CD8-positive, alpha-beta memory T cell (primary cell): ENCODE measurements around the gene LILRA6. TPM values are rescaled to one million over a fixed set of nuclear protein-coding genes. Genes with fewer than 3 reads are reported as not detected.
A peak's percentile ranks its signal among the peaks of the same experiment; 100 is the strongest.

Source experiments
- CTCF ChIA-PET: fragments of 350-600 bp; sonication (Branson Sonifier 250); formaldehyde crosslinking; loops from one replicate; lab custom pipeline; 2021; ENCODE audit warnings: antibody characterized with exemption; lab: Charles Lee
- POLR2A ChIA-PET: fragments of 350-600 bp; sonication (Branson Sonifier 250); formaldehyde crosslinking; loops from one replicate; lab custom pipeline; 2021; ENCODE audit warnings: antibody characterized with exemption; lab: Charles Lee
- DNase-seq, 5 donors: peaks; one replicate each; pipeline versions ENCODE4 v3.0.0 to v3.0.0-alpha.2; 2020 to 2022; ENCODE audit warnings: mixed read lengths in 1 of 5
- H3K27ac ChIP-seq: one replicate; pipeline ENCODE4 v1.7.0; 2013; ENCODE audit warnings: low read depth, mild to moderate bottlenecking, low read length, moderate library complexity
- H3K27me3 ChIP-seq: 2 replicates; pipeline ENCODE4 v1.7.0; 2013; ENCODE audit warnings: low read length, mild to moderate bottlenecking; ENCODE audit not compliant: insufficient read depth, poor library complexity, severe bottlenecking
- H3K36me3 ChIP-seq: 2 replicates; pipeline ENCODE4 v1.7.0; 2013; ENCODE audit warnings: mild to moderate bottlenecking, low read length, moderate library complexity; ENCODE audit not compliant: insufficient read depth
- H3K4me1 ChIP-seq: 2 replicates; pipeline ENCODE4 v1.7.0; 2013; ENCODE audit warnings: mild to moderate bottlenecking, low read length, moderate library complexity; ENCODE audit not compliant: insufficient read depth
- H3K4me3 ChIP-seq: 2 replicates; pipeline ENCODE4 v1.7.0; 2013; ENCODE audit warnings: mild to moderate bottlenecking, low read length
- H3K9me3 ChIP-seq: 2 replicates; pipeline ENCODE4 v1.7.0; 2013; ENCODE audit warnings: mild to moderate bottlenecking, low read length
- H3K27ac Mint-ChIP-seq, 8 donors: one replicate each; pipeline ENCODE4 v1.8.0; 2020 to 2021; ENCODE audit warnings: mixed read lengths in 8 of 8, mild to moderate bottlenecking in 6 of 8, inconsistent platforms in 3 of 8, moderate library complexity in 3 of 8
- H3K27me3 Mint-ChIP-seq, 2 donors: one replicate each; pipeline ENCODE4 v1.8.0; 2020 to 2021; ENCODE audit warnings: mixed read lengths in 2 of 2, mild to moderate bottlenecking in 1 of 2, moderate library complexity in 1 of 2
- H3K36me3 Mint-ChIP-seq, 3 donors: one replicate each; pipeline ENCODE4 v1.8.0; 2020 to 2021; ENCODE audit warnings: mixed read lengths in 3 of 3, inconsistent platforms in 1 of 3, mild to moderate bottlenecking in 1 of 3
- H3K4me1 Mint-ChIP-seq, 3 donors: one replicate each; pipeline ENCODE4 v1.8.0; 2020 to 2021; ENCODE audit warnings: mixed read lengths in 3 of 3, inconsistent platforms in 1 of 3, mild to moderate bottlenecking in 1 of 3
- H3K4me3 Mint-ChIP-seq, 7 donors: one replicate each; pipeline ENCODE4 v1.8.0; 2020 to 2021; ENCODE audit warnings: mixed read lengths in 7 of 7, mild to moderate bottlenecking in 6 of 7, moderate library complexity in 4 of 7, inconsistent platforms in 2 of 7
- H3K9me3 Mint-ChIP-seq, 5 donors: one replicate each; pipeline ENCODE4 v1.8.0; 2020 to 2022; ENCODE audit warnings: mixed read lengths in 5 of 5, mild to moderate bottlenecking in 3 of 5, moderate library complexity in 2 of 5, inconsistent platforms in 1 of 5
- polyA plus RNA-seq: library from polyadenylated mRNA; unstranded; fragments of 300-500 nt; fragmentation: Illumina TruSeq; gene quantifications from one replicate; pipeline ENCODE4 v1.2.3, GENCODE V29; 2021
- total RNA-seq, 2 experiments: library from RNA; stranded (reverse); gene quantifications; one replicate each; pipeline ENCODE4 v1.2.3, GENCODE V29; 2021

The LILRA6 gene
- total and polyA plus RNA-seq, 3 experiments from 2014 or later = 0.37 to 0.45 (median 0.42) TPM

DNA sequence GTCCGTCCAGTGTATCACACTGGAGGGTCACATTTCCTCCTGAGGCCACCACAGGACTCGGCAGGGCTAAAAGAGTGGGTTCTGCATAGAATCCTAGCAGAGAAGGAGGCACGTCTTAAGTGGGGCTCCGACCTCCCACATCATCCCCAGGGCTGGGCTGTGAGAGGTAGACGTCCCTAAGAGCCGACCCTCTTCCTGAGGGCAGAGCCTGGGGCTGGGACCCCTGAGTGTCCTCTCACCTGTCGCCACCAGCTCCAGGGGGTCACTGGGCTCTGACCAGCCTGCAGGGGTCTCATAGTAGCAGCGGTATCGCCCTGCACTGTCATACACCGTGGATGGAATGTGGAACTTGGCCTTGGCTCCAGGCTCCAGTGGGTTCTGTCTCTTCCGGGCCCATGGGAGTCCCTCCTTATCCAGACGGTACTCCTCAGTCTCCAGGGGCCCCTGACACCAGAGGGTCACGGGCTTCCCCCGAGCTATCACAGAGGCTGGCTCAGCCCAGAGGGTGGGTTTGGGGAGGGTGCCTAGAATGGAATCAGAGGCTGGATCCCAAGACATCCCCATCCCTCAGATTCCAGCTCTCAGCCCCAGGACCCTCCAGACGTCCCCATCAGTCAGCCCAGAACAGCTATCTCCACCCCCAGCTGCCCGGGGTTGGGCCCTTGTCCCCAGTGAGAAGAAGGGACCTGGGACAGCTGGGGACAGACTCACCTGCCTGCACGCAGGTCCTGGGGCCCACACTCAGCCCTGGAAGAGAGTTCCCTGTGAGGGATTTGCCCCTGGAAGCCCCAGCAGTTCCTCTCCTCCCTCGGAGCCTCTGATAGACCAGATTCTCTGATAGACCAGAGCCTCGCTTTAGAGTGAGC lies 13.9 kb upstream of the LILRA6 start:
- H3K4me3 Mint-ChIP-seq = no peak overlapping the region
- peak overlapping the region in 1 of 8 donors; percentile 91 for H3K27ac Mint-ChIP-seq
- H3K36me3 Mint-ChIP-seq = no peaks in the 10 kb centered on the region
- no peak for DNase-seq
- Histone ChIP-seq H3K4me3 (no peak overlapping the region), H3K27ac (no peak overlapping the region), H3K9me3 (no peaks in the 10 kb centered on the region), H3K4me1 (no peaks in the 10 kb centered on the region), H3K27me3 (no peaks in the 10 kb centered on the region), H3K36me3 (no peaks in the 10 kb centered on the region)
- no peaks in the 10 kb centered on the region for H3K9me3 Mint-ChIP-seq
- no peaks in the 10 kb centered on the region for H3K4me1 Mint-ChIP-seq
- ChIA-PET POLR2A (no interaction called here), CTCF (interaction anchor here (2.0 kb wide), 1 partner anchor 10 kb away, joined by 9 read pairs; no protein-coding TSS in a partner anchor)
- peaks cover 8 to 16% of the 10 kb centered on the region in 2 donors for H3K27me3 Mint-ChIP-seq

DNA sequence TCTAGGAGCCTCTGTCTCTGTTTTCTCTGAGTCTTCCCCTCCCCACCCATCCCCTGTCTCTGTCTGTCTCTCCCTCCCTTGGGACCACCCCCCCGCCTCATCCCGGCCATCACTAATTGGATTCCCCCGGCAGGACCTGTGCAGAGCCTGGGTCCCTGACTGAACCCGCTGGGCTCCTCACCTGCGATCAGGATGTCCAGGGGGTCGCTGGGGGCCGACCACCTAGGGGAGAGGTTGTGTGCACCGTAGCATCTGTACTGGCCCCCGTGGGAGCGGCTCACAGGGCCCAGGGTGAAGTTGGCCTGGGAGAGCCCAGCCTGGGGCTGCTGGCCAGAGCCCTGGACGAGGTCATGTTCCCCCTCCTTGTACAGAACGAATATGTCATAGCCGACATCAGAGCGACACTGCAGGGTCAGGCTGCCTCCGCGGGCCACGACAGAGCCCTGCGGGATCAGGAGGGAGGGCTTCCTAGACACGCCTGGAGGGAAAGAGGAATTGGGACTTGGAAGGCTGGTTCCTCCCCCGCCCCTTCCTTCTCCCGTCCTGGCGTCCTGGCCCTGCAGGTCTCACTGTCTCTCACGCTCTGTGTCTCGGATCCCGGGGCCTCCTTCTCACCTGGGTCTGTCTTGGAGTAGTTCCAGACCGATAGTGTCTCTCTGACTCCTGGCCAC lies 12.7 kb upstream of the LILRA6 start:
- Histone ChIP-seq H3K36me3 (no peaks in the 10 kb centered on the region), H3K27me3 (no peaks in the 10 kb centered on the region), H3K4me1 (no peaks in the 10 kb centered on the region), H3K9me3 (no peaks in the 10 kb centered on the region), H3K27ac (no peak overlapping the region), H3K4me3 (no peak overlapping the region)
- CTCF ChIA-PET = no interaction called here
- Mint-ChIP-seq H3K27me3 (peaks cover 8 to 17% of the 10 kb centered on the region in 2 donors), H3K4me3 (no peak overlapping the region), H3K4me1 (no peaks in the 10 kb centered on the region), H3K36me3 (no peaks in the 10 kb centered on the region), H3K9me3 (no peaks in the 10 kb centered on the region), H3K27ac (peak overlapping the region in 1 of 8 donors; percentile 96)
- no peak for DNase-seq
- POLR2A ChIA-PET = no interaction called here

DNA sequence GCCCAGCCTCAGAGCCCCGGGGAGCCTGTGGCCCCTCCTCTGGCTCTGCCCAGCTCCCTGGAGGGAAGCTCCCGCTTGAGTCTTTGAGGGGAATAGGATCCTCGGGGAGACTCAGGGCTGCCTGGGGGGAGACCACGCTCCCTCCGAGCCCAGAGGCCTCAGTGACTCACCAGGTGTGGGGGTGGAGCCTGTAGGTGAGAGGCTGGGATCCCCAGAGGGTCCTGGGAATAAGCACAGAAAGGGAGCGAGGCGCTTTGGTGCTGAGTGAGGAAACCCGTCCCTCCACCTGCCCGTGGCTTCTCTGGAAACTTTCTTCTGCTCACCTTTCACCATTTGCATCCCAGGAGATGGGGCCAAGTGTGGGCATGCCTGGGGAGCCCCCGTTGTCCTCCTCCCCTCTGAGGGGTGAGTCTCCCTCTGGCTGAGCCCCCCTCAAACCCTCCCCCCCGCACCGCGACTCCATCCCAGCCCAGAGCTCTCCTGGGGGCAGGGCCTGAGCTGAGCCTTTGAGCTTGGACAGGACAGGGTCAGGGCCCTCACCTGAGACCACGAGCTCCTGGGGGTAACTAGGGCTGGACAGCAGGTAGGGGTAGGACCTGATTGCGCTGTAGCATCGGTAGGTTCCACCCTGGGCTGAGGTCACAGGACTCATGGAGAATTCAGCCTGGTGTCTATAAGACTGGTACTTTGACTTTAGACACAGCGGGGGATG lies 11.8 kb upstream of the LILRA6 start:
- Mint-ChIP-seq H3K27ac (no peak overlapping the region), H3K4me3 (no peak overlapping the region), H3K9me3 (no peaks in the 10 kb centered on the region), H3K4me1 (no peaks in the 10 kb centered on the region), H3K36me3 (no peaks in the 10 kb centered on the region), H3K27me3 (peaks cover 8 to 19% of the 10 kb centered on the region in 2 donors)
- Histone ChIP-seq H3K9me3 (no peaks in the 10 kb centered on the region), H3K27me3 (no peaks in the 10 kb centered on the region), H3K4me1 (no peaks in the 10 kb centered on the region), H3K27ac (no peak overlapping the region), H3K4me3 (no peak overlapping the region), H3K36me3 (no peaks in the 10 kb centered on the region)
- CTCF ChIA-PET = no interaction called here
- no peak for DNase-seq
- POLR2A ChIA-PET = no interaction called here

DNA sequence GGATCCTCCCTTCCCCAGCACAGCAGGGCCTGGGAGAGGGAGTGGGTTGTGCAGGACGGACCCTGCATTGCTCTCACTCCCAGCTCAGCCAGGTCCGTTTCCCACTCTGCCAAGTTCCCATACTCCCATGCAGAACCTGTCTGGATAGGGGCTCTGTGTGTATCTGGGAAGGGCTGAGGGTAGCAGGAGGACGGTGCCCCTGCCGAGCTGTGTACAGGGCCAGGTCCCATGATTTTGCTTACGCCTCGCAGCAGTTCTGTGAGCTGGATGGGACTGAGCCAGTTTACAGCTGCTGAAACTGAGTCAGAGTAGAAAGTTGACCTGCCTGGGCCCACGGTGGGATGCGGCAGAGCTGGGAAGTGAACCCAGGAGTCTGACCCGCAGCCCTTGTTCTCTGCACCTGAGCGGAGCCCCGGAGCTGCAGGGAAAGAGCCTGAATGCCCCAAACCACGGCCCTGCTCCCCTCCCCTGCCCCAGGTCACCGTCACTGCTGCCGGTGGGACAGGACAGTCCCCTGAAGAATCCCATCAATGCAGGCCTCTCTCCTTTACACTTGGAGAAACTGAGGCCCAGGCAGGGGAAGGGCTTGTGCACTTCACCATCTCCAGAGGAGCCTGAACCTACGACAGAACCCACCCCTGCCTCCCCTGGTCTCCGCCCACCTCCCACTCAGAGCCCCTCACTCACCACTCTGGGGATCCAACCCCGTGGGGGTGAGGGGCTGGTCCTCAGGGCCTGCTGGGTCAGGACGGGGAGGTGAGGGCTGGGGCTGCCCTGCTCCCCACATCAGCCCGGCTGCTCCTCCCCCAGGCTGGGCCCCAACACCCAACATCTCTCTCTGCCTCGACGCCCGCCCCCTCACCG lies 11.0 kb upstream of the LILRA6 start:
- Mint-ChIP-seq H3K27me3 (peaks cover 8 to 17% of the 10 kb centered on the region in 2 donors), H3K4me3 (no peak overlapping the region), H3K27ac (no peak overlapping the region), H3K4me1 (no peaks in the 10 kb centered on the region), H3K9me3 (no peaks in the 10 kb centered on the region), H3K36me3 (no peaks in the 10 kb centered on the region)
- no peaks in the 10 kb centered on the region for H3K27me3 ChIP-seq
- H3K9me3 ChIP-seq = no peaks in the 10 kb centered on the region
- no peaks in the 10 kb centered on the region for H3K4me1 ChIP-seq
- no peak overlapping the region for H3K4me3 ChIP-seq
- no peak overlapping the region for H3K27ac ChIP-seq
- no peak for DNase-seq
- POLR2A ChIA-PET = no interaction called here
- no peaks in the 10 kb centered on the region for H3K36me3 ChIP-seq
- CTCF ChIA-PET = interaction anchor here (0.6 kb wide), 1 partner anchor 77 kb away, joined by 4 read pairs; no protein-coding TSS in a partner anchor

DNA sequence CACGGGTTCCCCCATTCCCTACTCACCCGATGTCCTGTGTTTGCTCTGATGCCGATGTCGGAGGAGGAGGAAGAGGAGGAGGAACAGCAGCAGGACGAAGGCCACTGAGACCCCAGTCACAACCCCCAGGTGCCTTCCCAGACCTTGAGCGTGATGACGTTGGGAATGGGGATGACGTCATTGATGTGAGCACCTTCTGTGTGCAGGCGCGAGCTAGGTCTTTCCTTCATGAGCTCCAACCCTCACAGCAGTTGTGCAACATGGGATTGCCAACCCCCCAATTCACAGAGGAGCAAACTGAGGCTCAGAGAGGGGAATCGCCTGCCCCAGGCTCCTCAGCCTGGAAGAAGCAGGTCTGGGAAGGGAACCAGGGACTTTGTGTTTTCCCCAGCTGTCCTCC lies 10.3 kb upstream of the LILRA6 start:
- DNase-seq = no peak
- H3K4me1 ChIP-seq = no peaks in the 10 kb centered on the region
- no peak overlapping the region for H3K27ac Mint-ChIP-seq
- H3K4me3 Mint-ChIP-seq = no peak overlapping the region
- peaks cover 8 to 15% of the 10 kb centered on the region in 2 donors for H3K27me3 Mint-ChIP-seq
- CTCF ChIA-PET = interaction anchor here (0.6 kb wide), 1 partner anchor 78 kb away, joined by 4 read pairs; no protein-coding TSS in a partner anchor
- H3K36me3 ChIP-seq = no peaks in the 10 kb centered on the region
- H3K27me3 ChIP-seq = no peaks in the 10 kb centered on the region
- H3K36me3 Mint-ChIP-seq = no peaks in the 10 kb centered on the region
- no peak overlapping the region for H3K27ac ChIP-seq
- no peak overlapping the region for H3K4me3 ChIP-seq
- no peaks in the 10 kb centered on the region for H3K9me3 ChIP-seq
- H3K9me3 Mint-ChIP-seq = no peaks in the 10 kb centered on the region
- H3K4me1 Mint-ChIP-seq = peaks cover 5 to 6% (median 6%) of the 10 kb centered on the region in 3 donors
- POLR2A ChIA-PET = no interaction called here

DNA sequence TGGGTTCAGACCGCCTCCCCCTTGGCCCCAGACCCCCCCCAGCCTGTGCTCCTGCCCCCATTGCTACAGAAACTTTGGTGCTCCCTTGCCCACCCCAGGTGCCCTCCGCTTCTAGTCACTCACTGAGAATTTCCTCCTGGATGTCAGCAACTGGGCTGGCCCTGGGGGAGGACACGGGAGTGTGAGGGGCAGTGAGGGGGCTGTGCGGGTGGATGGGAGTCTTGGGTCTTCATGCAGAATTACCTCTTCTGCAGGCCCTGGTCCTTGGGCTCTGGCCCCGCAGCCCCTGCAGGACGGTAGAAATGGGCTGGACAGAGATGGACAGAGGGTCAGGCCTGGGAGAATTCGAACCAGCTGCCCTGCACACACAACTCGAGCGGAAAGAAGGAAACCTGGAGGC lies 9.7 kb upstream of the LILRA6 start:
- no peak overlapping the region for H3K27ac Mint-ChIP-seq
- CTCF ChIA-PET = no interaction called here

DNA sequence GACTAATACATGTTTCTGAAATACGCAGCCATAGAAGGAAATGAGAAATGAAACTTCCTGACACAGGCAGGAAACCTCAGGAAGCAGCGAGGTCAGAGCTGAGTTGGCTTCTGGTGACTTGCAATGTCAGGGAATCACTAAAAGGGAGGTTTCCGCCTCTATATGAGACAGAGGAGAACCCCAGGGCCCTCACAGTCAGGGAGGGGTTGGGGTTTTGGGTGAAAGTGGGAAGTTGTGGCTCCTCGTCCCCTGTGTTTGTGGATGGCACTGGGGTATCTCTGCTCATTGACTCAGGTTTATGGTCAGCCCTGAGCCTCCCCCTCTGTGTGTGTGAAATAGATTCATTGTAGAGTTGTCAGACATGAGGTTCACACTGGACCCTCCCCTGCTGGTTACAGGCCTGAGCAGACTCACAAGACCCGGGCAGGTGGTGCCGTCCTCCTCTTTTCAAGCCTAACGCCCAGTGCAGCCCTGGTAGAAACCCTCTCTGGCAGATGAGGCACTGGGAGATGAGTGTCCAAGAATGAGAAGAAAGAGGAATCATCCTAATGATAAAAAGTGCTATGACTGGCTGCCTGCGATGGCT lies 5.5 kb upstream of the LILRA6 start:
- DNase-seq = no peak
- no peaks in the 10 kb centered on the region for H3K27me3 ChIP-seq
- peaks cover 9 to 10% (median 10%) of the 10 kb centered on the region in 3 donors for H3K4me1 Mint-ChIP-seq
- H3K4me3 Mint-ChIP-seq = peak overlapping the region in 5 of 7 donors; percentile 12 to 68 (median 26)
- no peak overlapping the region for H3K27ac ChIP-seq
- CTCF ChIA-PET = interaction anchor here (1.7 kb wide), 1 partner anchor 18 kb away, joined by 6 read pairs; no protein-coding TSS in a partner anchor
- no peaks in the 10 kb centered on the region for H3K4me1 ChIP-seq
- no peaks in the 10 kb centered on the region for H3K36me3 Mint-ChIP-seq
- peak overlapping the region in 7 of 8 donors; percentile 4 to 92 (median 48) for H3K27ac Mint-ChIP-seq
- no peak overlapping the region for H3K4me3 ChIP-seq
- peaks cover 0 to 4% of the 10 kb centered on the region in 2 donors for H3K27me3 Mint-ChIP-seq
- H3K36me3 ChIP-seq = no peaks in the 10 kb centered on the region
- no peaks in the 10 kb centered on the region for H3K9me3 Mint-ChIP-seq
- no peaks in the 10 kb centered on the region for H3K9me3 ChIP-seq
- POLR2A ChIA-PET = no interaction called here

More for the DNA sequence above, 9.7 kb upstream of the LILRA6 start:
- no peak overlapping the region for H3K4me3 Mint-ChIP-seq
- POLR2A ChIA-PET = no interaction called here
- H3K27me3 Mint-ChIP-seq = peaks cover 8 to 10% of the 10 kb centered on the region in 2 donors
- no peaks in the 10 kb centered on the region for H3K27me3 ChIP-seq
- no peaks in the 10 kb centered on the region for H3K9me3 ChIP-seq
- H3K4me1 ChIP-seq = no peaks in the 10 kb centered on the region
- H3K27ac ChIP-seq = no peak overlapping the region
- H3K9me3 Mint-ChIP-seq = no peaks in the 10 kb centered on the region
- peaks cover 9 to 10% (median 10%) of the 10 kb centered on the region in 3 donors for H3K4me1 Mint-ChIP-seq
- no peaks in the 10 kb centered on the region for H3K36me3 Mint-ChIP-seq
- no peak for DNase-seq
- H3K36me3 ChIP-seq = no peaks in the 10 kb centered on the region
- no peak overlapping the region for H3K4me3 ChIP-seq
